AG10803 (cell line): Measurements from ENCODE around the gene ERGIC2.
"Not testable (repeated sequence)": the region's sequence is repeated elsewhere in the genome, so short reads cannot be mapped to it uniquely, and the experiment has no call there.

Experiments used
- DNase-seq: peaks from one replicate; pipeline ENCODE4 v3.0.0; 2010; ENCODE audit warnings: low read depth
- H3K4me3 ChIP-seq: 2 replicates; pipeline ENCODE4 v1.5.1; 2011; ENCODE audit warnings: mild to moderate bottlenecking, low read length, control low read depth
- TF ChIP-seq, protein P1 (sequence below): conservative IDR thresholded peaks from 2 replicates; pipeline ENCODE4 v1.5.1; 2011; ENCODE audit warnings: mild to moderate bottlenecking, low read length, control low read depth, inconsistent platforms

The ERGIC2 gene

DNA sequence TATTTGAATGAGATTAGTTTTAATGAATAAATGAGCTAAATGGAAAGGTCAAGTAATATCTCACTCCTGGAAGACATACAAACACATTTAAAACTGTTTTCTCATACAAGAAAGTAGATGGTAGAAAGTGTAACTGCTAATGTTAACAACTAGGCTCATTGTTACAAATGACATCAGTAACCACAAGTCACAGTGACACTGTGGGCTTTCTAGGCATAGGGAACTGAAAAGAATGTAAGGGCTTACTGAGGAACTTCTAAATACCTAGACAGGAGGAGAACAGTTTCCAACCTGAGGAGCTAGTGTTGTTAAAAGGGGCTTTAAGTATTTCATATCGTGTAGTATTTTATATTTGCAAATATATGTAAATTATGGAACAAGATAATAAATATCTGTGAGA is 17.5 kb upstream of the ERGIC2 start:
- DNase-seq = no peak
- TF ChIP-seq, protein P1, sequence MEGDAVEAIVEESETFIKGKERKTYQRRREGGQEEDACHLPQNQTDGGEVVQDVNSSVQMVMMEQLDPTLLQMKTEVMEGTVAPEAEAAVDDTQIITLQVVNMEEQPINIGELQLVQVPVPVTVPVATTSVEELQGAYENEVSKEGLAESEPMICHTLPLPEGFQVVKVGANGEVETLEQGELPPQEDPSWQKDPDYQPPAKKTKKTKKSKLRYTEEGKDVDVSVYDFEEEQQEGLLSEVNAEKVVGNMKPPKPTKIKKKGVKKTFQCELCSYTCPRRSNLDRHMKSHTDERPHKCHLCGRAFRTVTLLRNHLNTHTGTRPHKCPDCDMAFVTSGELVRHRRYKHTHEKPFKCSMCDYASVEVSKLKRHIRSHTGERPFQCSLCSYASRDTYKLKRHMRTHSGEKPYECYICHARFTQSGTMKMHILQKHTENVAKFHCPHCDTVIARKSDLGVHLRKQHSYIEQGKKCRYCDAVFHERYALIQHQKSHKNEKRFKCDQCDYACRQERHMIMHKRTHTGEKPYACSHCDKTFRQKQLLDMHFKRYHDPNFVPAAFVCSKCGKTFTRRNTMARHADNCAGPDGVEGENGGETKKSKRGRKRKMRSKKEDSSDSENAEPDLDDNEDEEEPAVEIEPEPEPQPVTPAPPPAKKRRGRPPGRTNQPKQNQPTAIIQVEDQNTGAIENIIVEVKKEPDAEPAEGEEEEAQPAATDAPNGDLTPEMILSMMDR = no peak
- H3K4me3 ChIP-seq = no peak overlapping the region

DNA sequence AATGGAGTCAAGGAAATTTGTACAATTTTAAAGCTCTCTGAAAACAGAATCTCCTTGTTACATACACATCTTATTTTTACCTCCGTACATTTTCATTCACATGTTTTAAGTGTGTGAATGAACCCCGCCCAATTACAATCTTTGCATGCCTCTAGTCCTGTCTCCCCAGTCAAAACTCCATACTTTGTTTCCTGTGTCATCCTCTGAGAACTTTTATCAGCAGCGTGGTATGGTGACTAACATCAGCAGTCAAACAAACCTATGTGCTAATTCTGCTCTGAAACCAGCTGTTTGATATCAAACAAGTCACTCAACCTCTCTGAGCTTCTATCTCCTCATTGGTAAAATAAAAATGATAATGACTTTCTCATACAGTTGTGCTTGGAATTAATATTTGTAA is 15.8 kb upstream of the ERGIC2 start:
- TF ChIP-seq, protein P1 = no peak
- no peak for DNase-seq

DNA sequence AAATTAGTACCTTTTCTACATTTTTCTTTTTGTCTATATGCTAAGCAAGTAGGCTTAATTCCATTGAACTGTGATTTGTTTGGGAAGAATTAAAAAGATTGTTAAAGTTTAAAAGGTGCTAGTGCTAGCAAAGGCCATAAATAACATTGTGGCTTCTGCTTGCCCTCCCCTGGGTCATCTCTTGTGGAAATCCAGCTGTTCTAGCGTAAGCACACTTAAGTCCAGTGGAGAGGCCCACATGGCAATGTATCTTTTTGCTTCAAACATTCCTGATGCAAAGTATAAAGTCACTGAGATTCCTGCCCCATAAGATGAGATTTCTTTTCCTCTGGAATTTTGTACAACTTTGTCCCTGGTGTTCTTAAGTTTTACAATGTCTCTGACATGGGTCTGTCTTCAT is 14.4 kb upstream of the ERGIC2 start:
- DNase-seq = no peak
- no peak overlapping the region for H3K4me3 ChIP-seq
- TF ChIP-seq, protein P1 = no peak

More for the DNA sequence above, 15.8 kb upstream of the ERGIC2 start:
- no peak overlapping the region for H3K4me3 ChIP-seq

DNA sequence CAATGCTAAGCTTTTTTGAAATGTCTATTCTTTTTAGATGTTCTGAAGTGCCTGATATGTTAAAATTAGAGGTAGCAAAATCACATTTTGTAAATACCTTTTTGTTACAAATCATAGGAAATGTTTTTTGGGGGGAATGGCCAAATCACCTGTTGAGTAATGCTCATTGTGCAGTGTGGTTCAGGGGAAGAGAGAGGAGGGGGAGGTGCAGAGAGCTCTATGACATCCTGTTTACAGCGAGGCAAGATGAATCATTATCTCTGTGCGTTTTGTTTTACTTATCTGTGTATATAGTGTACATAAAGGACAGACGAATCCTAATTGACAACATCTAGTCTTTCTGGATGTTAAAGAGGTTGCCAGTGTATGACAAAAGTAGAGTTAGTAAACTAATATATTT is 9.4 kb upstream of the ERGIC2 start:
- DNase-seq, H3K4me3 ChIP-seq: not testable (repeated sequence)

DNA sequence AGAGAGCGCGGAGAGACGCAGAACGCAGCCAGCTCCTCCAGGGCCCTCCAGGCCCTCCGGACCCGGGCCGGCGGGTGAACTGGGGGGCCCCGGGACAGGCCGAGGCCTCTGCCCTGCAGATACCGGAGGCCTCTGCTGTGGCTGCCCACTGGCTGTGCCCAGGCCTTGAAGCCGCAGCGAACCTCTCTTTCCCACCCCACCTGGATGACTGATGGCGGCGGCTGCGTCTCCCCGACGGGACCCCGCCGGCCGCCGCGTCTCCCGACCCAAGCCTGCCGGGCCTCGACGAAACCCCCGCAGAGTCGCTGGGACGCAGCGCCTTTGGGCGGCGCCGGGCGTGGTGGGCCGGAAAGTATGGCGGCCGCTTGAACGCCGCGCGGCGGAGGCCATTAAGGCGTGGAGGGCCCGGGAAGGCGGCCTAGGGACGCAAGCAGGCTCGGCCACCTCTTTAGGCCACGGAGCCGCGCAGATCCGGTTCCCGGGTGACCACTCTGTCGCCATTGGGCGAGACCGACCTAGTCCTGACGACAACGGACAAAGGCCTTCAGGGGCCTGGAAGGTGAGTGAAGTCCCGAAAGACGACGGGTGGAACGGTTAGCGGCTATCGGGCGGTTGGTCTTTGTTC is 8.4 kb upstream of the ERGIC2 start:
- TF ChIP-seq, protein P1 = no peak
- DNase-seq = no peak

DNA sequence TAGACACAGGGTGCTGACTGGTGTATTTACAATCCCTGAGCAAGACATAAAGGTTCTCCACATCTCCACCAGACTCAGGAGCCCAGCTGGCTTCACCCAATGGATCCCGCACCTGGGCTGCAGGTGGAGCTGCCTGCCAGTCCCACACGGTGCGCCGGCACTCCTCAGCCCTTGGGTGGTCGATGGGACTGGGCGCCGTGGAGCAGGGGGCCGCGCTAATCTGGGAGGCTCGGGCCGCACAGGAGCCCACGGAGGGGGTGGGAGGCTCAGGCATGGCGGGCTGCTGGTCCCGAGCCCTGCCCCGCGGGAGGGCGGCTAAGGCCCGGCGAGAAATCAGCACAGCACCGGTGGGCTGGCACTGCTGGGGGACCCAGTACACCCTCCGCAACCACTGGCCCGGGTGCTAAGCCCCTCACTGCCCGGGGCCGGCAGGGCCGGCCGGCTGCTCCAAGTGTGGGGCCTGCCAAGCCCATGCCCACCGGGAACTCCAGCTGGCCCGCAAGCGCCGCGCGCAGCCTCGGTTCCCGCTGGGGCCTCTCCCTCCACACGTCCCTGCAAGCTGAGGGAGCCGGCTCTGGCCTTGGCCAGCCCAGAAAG is 5.2 kb upstream of the ERGIC2 start:
- H3K4me3 ChIP-seq, DNase-seq: not testable (repeated sequence)

More for the DNA sequence above, 8.4 kb upstream of the ERGIC2 start:
- no peak overlapping the region for H3K4me3 ChIP-seq

DNA sequence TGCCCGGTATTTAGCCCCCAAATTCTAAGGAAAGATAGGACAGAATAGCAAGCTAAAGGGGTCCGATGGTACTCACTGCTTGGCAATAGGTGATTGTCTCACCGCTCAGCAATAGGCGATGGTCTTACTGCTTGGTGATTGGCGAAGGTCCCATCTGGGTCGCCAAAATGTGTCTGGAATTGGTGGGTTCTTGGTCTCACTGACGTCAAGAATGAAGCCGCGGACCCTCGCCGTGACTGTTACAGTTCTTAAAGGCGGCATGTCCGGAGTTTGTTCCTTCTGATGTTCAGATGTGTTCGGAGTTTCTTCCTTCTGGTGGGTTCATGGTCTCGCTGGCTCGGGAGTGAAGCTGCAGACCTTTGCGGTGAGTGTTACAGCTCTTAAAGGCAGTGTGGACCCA is 4.2 kb upstream of the ERGIC2 start:
- H3K4me3 ChIP-seq = not testable (repeated sequence)

DNA sequence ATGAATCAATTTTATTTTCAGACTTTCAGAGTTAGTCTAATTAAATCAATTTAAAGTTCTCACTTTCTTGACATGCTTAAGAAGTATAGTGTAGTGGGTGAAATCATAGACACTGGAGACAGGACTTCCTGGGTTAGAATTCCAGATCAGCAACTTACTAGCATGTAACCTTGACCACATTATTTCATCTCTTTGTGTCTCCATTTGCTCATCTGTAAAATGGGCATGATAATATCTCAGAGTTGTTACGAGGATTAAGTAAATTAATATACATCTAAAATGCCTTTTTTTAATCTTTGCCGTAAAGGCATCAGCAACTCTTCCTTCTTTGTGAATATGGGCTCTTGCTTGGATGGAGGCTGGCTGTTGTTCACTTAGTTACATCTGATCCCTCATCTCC is 1.3 kb upstream of the ERGIC2 start:
- no peak overlapping the region for H3K4me3 ChIP-seq
- DNase-seq = no peak
- TF ChIP-seq, protein P1 = no peak

More for the DNA sequence above, 4.2 kb upstream of the ERGIC2 start:
- DNase-seq = not testable (repeated sequence)

DNA sequence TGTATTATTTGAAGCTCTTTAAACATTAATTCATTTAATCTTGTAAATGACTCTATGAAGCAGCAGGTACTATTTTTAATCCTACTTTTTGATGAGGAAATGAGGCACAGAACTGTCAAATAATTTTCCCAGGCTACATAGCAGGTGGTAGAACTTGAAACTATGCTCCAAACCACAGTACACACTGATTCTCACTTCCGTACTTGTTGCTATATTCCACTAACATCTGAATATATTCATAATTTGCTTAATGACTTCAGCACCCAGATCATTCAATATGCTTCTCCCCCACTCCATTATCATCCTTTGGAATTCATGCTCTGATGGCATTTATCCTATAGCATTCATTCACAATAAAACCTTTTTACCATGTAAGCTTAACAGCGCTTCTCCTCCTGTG is 4.9 kb downstream of the ERGIC2 start:
- no peak for DNase-seq
- no peak overlapping the region for H3K4me3 ChIP-seq
- TF ChIP-seq, protein P1 = no peak
